ENCODE data around the gene GPATCH1. TPM values are rescaled to one million over a fixed set of nuclear protein-coding genes. Genes with fewer than 3 reads are reported as not detected.
A peak's percentile ranks its signal among the peaks of the same experiment; 100 is the strongest.

GPATCH1 gene
- total and polyA plus RNA-seq, 9 of the 15 experiments (the other 6 are each of a cell fraction or from before 2014, with no cell fraction given) = 3.7 to 9.7 (median 7.7) TPM

DNA sequence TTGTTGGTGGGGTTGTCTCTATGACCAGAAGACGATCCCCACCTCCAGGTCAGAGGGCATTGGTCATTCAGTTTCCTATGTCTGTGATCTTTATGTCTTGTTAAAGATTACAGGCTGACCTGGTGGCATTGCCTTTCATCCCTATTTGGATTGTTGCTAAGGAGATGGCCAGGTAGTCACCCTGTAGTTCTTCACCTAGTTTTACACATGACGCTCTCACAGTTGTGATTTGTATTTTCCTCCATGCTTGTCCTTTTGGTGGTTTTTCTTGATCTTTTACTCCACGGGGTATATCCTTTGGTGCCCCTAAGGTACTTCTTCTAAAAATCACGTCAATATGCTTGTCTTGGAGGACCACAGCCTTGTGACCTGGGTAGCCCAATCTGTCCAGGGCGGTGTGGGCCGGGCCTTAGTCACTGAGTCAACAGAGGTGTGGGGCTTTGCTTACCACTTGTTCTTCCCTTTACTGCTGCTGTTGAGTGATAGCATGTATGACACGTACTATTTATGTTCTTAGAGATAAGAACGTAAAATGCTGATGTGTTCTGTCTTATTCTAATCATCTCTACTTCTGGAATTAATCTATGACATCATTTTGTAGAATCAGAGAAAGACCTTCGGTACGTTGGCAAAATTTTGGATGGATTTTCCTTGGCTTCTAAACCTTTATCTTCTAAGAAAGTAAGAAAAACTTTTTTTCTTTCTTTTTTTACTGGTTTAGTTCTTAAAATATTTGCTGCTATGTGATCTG is 20.1 kb downstream of the GPATCH1 start (continued):
- TF ChIP-seq ZNF217 (CRISPR knock-in tag; IDR thresholded peaks at IDR 0.05) = no peak
- TF ChIP-seq, protein P1, sequence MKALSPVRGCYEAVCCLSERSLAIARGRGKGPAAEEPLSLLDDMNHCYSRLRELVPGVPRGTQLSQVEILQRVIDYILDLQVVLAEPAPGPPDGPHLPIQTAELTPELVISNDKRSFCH (CRISPR knock-in tag; IDR thresholded peaks at IDR 0.05) = no peak
- TF ChIP-seq, protein P1 (tag; IDR thresholded peaks at IDR 0.05) = 0 out of 2 replicates have a peak, but pooled peaks have one; percentile 38
- TF ChIP-seq, protein P2, sequence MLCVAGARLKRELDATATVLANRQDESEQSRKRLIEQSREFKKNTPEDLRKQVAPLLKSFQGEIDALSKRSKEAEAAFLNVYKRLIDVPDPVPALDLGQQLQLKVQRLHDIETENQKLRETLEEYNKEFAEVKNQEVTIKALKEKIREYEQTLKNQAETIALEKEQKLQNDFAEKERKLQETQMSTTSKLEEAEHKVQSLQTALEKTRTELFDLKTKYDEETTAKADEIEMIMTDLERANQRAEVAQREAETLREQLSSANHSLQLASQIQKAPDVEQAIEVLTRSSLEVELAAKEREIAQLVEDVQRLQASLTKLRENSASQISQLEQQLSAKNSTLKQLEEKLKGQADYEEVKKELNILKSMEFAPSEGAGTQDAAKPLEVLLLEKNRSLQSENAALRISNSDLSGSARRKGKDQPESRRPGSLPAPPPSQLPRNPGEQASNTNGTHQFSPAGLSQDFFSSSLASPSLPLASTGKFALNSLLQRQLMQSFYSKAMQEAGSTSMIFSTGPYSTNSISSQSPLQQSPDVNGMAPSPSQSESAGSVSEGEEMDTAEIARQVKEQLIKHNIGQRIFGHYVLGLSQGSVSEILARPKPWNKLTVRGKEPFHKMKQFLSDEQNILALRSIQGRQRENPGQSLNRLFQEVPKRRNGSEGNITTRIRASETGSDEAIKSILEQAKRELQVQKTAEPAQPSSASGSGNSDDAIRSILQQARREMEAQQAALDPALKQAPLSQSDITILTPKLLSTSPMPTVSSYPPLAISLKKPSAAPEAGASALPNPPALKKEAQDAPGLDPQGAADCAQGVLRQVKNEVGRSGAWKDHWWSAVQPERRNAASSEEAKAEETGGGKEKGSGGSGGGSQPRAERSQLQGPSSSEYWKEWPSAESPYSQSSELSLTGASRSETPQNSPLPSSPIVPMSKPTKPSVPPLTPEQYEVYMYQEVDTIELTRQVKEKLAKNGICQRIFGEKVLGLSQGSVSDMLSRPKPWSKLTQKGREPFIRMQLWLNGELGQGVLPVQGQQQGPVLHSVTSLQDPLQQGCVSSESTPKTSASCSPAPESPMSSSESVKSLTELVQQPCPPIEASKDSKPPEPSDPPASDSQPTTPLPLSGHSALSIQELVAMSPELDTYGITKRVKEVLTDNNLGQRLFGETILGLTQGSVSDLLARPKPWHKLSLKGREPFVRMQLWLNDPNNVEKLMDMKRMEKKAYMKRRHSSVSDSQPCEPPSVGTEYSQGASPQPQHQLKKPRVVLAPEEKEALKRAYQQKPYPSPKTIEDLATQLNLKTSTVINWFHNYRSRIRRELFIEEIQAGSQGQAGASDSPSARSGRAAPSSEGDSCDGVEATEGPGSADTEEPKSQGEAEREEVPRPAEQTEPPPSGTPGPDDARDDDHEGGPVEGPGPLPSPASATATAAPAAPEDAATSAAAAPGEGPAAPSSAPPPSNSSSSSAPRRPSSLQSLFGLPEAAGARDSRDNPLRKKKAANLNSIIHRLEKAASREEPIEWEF (CRISPR knock-in tag; IDR thresholded peaks at IDR 0.05) = no peak
- no peak for TF ChIP-seq POLR2A (conservative IDR thresholded peaks at IDR 0.05)
- no peak for TF ChIP-seq ZFP30 (CRISPR knock-in tag; IDR thresholded peaks at IDR 0.05; ENCODE audit: borderline replicate concordance)
- TF ChIP-seq, protein P3, sequence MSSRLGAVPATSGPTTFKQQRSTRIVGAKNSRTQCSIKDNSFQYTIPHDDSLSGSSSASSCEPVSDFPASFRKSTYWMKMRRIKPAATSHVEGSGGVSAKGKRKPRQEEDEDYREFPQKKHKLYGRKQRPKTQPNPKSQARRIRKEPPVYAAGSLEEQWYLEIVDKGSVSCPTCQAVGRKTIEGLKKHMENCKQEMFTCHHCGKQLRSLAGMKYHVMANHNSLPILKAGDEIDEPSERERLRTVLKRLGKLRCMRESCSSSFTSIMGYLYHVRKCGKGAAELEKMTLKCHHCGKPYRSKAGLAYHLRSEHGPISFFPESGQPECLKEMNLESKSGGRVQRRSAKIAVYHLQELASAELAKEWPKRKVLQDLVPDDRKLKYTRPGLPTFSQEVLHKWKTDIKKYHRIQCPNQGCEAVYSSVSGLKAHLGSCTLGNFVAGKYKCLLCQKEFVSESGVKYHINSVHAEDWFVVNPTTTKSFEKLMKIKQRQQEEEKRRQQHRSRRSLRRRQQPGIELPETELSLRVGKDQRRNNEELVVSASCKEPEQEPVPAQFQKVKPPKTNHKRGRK (tag; IDR thresholded peaks at IDR 0.05) = no peak
- no peak for TF ChIP-seq MYBL2 (IDR thresholded peaks at IDR 0.05; ENCODE audit: low read depth)
- no peak for TF ChIP-seq MYBL2 (CRISPR knock-in tag; IDR thresholded peaks at IDR 0.05; ENCODE audit: borderline replicate concordance)
- no peak for TF ChIP-seq ZFX (CRISPR knock-in tag; IDR thresholded peaks at IDR 0.05)
- TF ChIP-seq RBM25 (IDR thresholded peaks at IDR 0.05; ENCODE audit: low read depth, low read length, severe bottlenecking) = no peak
- no peak for TF ChIP-seq DIDO1 (tag; IDR thresholded peaks at IDR 0.05; ENCODE audit: low read depth)
- TF ChIP-seq FUS (optimal IDR thresholded peaks at IDR 0.05; ENCODE audit: low read depth, low read length) = no peak

Data from K562 (cell line).